WTC11 (cell line): ENCODE measurements around the gene TIMP4.

Experiments
- CREB1 ChIP-seq: sonication (generic); formaldehyde crosslinking; IDR thresholded peaks from 2 replicates; pipeline ENCODE4 v1.8.0; 2023; ENCODE audit warnings: mild to moderate bottlenecking, missing genetic modification reagents
- CREM ChIP-seq: sonication (generic); formaldehyde crosslinking; IDR thresholded peaks from 2 replicates; pipeline ENCODE4 v1.8.1; 2022; ENCODE audit warnings: mild to moderate bottlenecking, missing genetic modification reagents, moderate library complexity
- FOXK1 ChIP-seq: sonication (generic); formaldehyde crosslinking; IDR thresholded peaks from 2 replicates; pipeline ENCODE4 v1.8.0; 2022; ENCODE audit warnings: mild to moderate bottlenecking, moderate library complexity, missing genetic modification reagents
- GTF2I ChIP-seq: fragments of 250-450 bp; sonication (Bioruptor Pico); conservative IDR thresholded peaks from 2 replicates; pipeline ENCODE4 v1.4.0; 2021; ENCODE audit warnings: mild to moderate bottlenecking
- NR2C2 ChIP-seq: sonication (generic); formaldehyde crosslinking; IDR thresholded peaks from 2 replicates; pipeline ENCODE4 v1.8.0; 2022; ENCODE audit warnings: mild to moderate bottlenecking, missing genetic modification reagents
- SP1 ChIP-seq: sonication (generic); formaldehyde crosslinking; conservative IDR thresholded peaks from 2 replicates; pipeline ENCODE4 v1.8.1; 2022; ENCODE audit warnings: missing genetic modification reagents
- TP53 ChIP-seq: sonication (generic); formaldehyde crosslinking; IDR thresholded peaks from 2 replicates; pipeline ENCODE4 v1.8.1; 2023; ENCODE audit warnings: mild to moderate bottlenecking, missing genetic modification reagents
- ZNF263 ChIP-seq: sonication (generic); formaldehyde crosslinking; IDR thresholded peaks from 2 replicates; pipeline ENCODE4 v1.8.1; 2022; ENCODE audit warnings: low read depth, mild to moderate bottlenecking, moderate library complexity, missing genetic modification reagents
- ZNF423 ChIP-seq: fragments of 250-450 bp; sonication (Bioruptor Pico); IDR thresholded peaks from 2 replicates; pipeline ENCODE4 v2.1.2; 2022; ENCODE audit warnings: mild to moderate bottlenecking, moderate library complexity
- TF ChIP-seq, protein P1 (sequence below): fragments of 200-600 bp; IDR thresholded peaks from 2 replicates; pipeline ENCODE4 v1.8.0; 2022; ENCODE audit warnings: antibody characterized with exemption
- TF ChIP-seq, protein P2 (sequence below): sonication (generic); formaldehyde crosslinking; IDR thresholded peaks from 2 replicates; pipeline ENCODE4 v1.8.0; 2022; ENCODE audit warnings: mild to moderate bottlenecking, missing genetic modification reagents
- TF ChIP-seq, protein P3 (sequence below): sonication (generic); formaldehyde crosslinking; conservative IDR thresholded peaks from 2 replicates; pipeline ENCODE4 v1.8.1; 2022; ENCODE audit warnings: mild to moderate bottlenecking, missing genetic modification reagents

DNA sequence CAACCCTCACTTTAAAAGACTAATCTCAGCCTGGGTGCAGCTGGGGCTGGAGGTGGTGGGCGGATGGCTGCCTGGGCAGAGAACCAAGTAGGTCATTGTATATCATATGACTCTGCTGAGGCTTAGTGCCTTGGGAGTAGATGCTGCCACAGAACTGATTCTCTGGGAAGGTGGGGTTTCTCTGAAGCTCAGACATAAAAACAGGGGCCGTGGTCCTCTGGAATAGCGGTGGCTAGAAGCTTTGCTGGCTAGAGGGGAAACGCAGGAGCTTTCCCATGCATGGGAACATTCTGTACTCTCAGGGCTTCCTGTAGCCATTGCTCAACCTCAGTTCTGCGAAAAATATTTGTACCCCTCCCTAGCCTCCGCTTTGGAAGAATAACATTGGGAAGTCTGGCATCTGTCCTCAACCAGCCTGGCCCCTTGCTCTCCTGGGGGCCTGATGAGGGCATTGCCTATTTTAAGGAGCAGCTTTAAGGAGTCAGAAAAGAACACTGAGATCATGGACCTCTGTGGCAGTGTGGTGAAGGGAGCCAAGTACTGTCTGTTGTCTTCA lies 14.7 kb downstream of the TIMP4 start:
- TF ChIP-seq, protein P1, sequence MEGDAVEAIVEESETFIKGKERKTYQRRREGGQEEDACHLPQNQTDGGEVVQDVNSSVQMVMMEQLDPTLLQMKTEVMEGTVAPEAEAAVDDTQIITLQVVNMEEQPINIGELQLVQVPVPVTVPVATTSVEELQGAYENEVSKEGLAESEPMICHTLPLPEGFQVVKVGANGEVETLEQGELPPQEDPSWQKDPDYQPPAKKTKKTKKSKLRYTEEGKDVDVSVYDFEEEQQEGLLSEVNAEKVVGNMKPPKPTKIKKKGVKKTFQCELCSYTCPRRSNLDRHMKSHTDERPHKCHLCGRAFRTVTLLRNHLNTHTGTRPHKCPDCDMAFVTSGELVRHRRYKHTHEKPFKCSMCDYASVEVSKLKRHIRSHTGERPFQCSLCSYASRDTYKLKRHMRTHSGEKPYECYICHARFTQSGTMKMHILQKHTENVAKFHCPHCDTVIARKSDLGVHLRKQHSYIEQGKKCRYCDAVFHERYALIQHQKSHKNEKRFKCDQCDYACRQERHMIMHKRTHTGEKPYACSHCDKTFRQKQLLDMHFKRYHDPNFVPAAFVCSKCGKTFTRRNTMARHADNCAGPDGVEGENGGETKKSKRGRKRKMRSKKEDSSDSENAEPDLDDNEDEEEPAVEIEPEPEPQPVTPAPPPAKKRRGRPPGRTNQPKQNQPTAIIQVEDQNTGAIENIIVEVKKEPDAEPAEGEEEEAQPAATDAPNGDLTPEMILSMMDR: no peak
- TF ChIP-seq TP53 (no peak), NR2C2 (CRISPR knock-in tag) (no peak), CREM (CRISPR knock-in tag) (no peak), GTF2I (CRISPR knock-in tag) (no peak), CREB1 (CRISPR knock-in tag) (no peak), ZNF423 (no peak), SP1 (CRISPR knock-in tag) (no peak), ZNF263 (CRISPR knock-in tag) (no peak), FOXK1 (CRISPR knock-in tag) (no peak)
- TF ChIP-seq, protein P2, sequence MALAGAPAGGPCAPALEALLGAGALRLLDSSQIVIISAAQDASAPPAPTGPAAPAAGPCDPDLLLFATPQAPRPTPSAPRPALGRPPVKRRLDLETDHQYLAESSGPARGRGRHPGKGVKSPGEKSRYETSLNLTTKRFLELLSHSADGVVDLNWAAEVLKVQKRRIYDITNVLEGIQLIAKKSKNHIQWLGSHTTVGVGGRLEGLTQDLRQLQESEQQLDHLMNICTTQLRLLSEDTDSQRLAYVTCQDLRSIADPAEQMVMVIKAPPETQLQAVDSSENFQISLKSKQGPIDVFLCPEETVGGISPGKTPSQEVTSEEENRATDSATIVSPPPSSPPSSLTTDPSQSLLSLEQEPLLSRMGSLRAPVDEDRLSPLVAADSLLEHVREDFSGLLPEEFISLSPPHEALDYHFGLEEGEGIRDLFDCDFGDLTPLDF: no peak
- TF ChIP-seq, protein P3, sequence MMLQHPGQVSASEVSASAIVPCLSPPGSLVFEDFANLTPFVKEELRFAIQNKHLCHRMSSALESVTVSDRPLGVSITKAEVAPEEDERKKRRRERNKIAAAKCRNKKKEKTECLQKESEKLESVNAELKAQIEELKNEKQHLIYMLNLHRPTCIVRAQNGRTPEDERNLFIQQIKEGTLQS (CRISPR knock-in tag): no peak
